Breast epithelium (tissue), 3 donors: ENCODE measurements around the gene PFKFB3.

ENCODE experiments used
- CTCF ChIP-seq, 3 donors: fragments of 450-650 bp; IDR thresholded peaks; one replicate each; pipeline ENCODE4 v1.5.1; 2016 to 2017; ENCODE audit warnings: antibody characterized with exemption in 3 of 3, mild to moderate bottlenecking in 3 of 3, moderate library complexity in 3 of 3
- POLR2A ChIP-seq: fragments of 450-650 bp; IDR thresholded peaks from one replicate; pipeline ENCODE4 v1.6.1; 2016; ENCODE audit warnings: antibody characterized with exemption, mild to moderate bottlenecking, moderate library complexity

- TF ChIP-seq POLR2A (no peak), CTCF (IDR thresholded peaks at IDR 0.05) (no peak)
These were observed 11.9 kb downstream of the PFKFB3 start for GRCh38 chr10:6214612-6215011.
